Pancreas (tissue), 10 donors: ENCODE results near the gene MYH9. TPM values are rescaled to one million over a fixed set of nuclear protein-coding genes. Genes with fewer than 3 reads are reported as not detected.

Experiments
- ATAC-seq, 4 donors: fragments of 200-7000 bp; cut with Tn5 transposase; one replicate each; pipeline versions ENCODE4 v1.8.0 to v1.9.1; 2020; ENCODE audit warnings: mild to moderate bottlenecking in 4 of 4, moderate library complexity in 4 of 4
- DNase-seq, 6 donors: peaks; one replicate each; pipeline ENCODE4 v3.0.0-alpha.2; 2020
- FAIRE-seq: peaks from 2 replicates; lab custom pipeline; 2012; peaks lifted over from hg19 to GRCh38; lab: Jason Lieb, UNC
- H3K27ac ChIP-seq, 4 donors: fragments of 200-600 bp; sonication (generic); 1 replicate in 3 of 4; 2 replicates in 1 of 4; pipeline versions ENCODE4 v1.5.0 to v1.8.0; 2020
- H3K27me3 ChIP-seq, 4 donors: fragments of 200-600 bp; one replicate each; pipeline ENCODE4 v1.8.0; 2021
- H3K36me3 ChIP-seq, 3 donors: fragments of 200-600 bp; sonication (generic) in 1 of 3; one replicate each; pipeline versions ENCODE4 v1.5.0 to v1.8.0; 2020 to 2021
- H3K4me1 ChIP-seq, 3 donors: fragments of 200-600 bp; one replicate each; pipeline ENCODE4 v1.8.0; 2021
- H3K4me3 ChIP-seq, 4 donors: fragments of 200-600 bp; sonication (generic) in 2 of 4; one replicate each; pipeline versions ENCODE4 v1.5.0 to v1.8.0; 2020 to 2021
- H3K9me3 ChIP-seq, 4 donors: fragments of 200-600 bp; one replicate each; pipeline ENCODE4 v1.8.0; 2021
- CTCF ChIP-seq, 4 donors: fragments of 200-600 bp; sonication (generic) in 3 of 4; IDR thresholded peaks; one replicate each; pipeline versions ENCODE4 v1.5.0 to v1.8.0; 2021; ENCODE audit warnings: antibody characterized with exemption in 4 of 4
- WGBS, 2 donors: extraction: QIAGEN DNeasy Blood & Tissue Kit; methylation state at CpG; one replicate each; pipeline ENCODE4 v1.1.7; 2013; 5-methylcytosine and 5-hydroxymethylcytosine counted together
- intact Hi-C, 3 donors: fragments of 100-400 bp; cut with DNase I; formaldehyde crosslinking; loops; one replicate each; pipeline versions ENCODE4 v1.11.1 to v1.14.2; 2022
- polyA plus RNA-seq, 2 donors: library from polyadenylated mRNA; stranded (reverse); fragments of 200-250 nt; gene quantifications; one replicate each; pipeline ENCODE4 v1.2.3, GENCODE V29; 2013
- total RNA-seq, 6 donors: library from RNA; stranded (reverse); fragmentation: NEBNext Ultra II Directional in 4 of 6; extraction: Animal tissue kit (Norgen Biotek cat#: 25700) in 4 of 6; gene quantifications; one replicate each; pipeline versions ENCODE4 v1.2.1 to v1.2.4, GENCODE V29; 2021 to 2023
- donor health status: healthy with polysubstance abuse.
- donor health status: DM: no; HTN: no; CAD: no; lungs with moderate emphysema.
- donor health status: DM: no; HTN: no; CAD: no.
- donor health status: control.
- donor health status: control.
- donor health status: Bipolar disorder and iron deficiency.
- donor health status: DM: yes; HTN: yes; CAD: no.
- donor health status: DM: no; HTN: no; CAD: no.
- donor health status: DM: no; HTN: no; CAD: no.
- donor health status: DM: yes; HTN: yes; CAD: no.

Gene MYH9
- total and polyA plus RNA-seq, 8 donors = 80.9 to 554 (median 376) TPM

- Histone ChIP-seq H3K4me1 (peaks cover 89 to 97% (median 94%) of the 10 kb centered on the region in 3 donors), H3K4me3 (no peak overlapping the region), H3K9me3 (no peaks in the 10 kb centered on the region), H3K27me3 (no peaks in the 10 kb centered on the region), H3K36me3 (no peaks in the 10 kb centered on the region), H3K27ac (peak overlapping the region; percentile 44 to 81 (median 68))
- ATAC-seq (peak; percentile 63 to 76 (median 75)), FAIRE-seq (no peak), DNase-seq (no peak)
- WGBS, 2 donors = 28 to 32% methylated on average over 4 of the region's 4 CpGs
- intact Hi-C loops = no loop called here
- no peak for TF ChIP-seq CTCF (IDR thresholded peaks at IDR 0.05)
Measured at GRCh38 chr22:36363349-36363981, 24.3 kb downstream of the MYH9 start.

- Histone ChIP-seq H3K27me3 (no peaks in the 10 kb centered on the region), H3K4me1 (peaks cover 89 to 97% (median 94%) of the 10 kb centered on the region in 3 donors), H3K9me3 (no peaks in the 10 kb centered on the region), H3K27ac (peak overlapping the region; percentile 44 to 81 (median 68)), H3K4me3 (no peak overlapping the region), H3K36me3 (no peaks in the 10 kb centered on the region)
- intact Hi-C loops = no loop called here
- FAIRE-seq (no peak), DNase-seq (no peak), ATAC-seq (no peak)
- 69 to 77% methylated on average over 2 of the region's 2 CpGs for WGBS, 2 donors
- no peak for TF ChIP-seq CTCF (IDR thresholded peaks at IDR 0.05)
Measured at GRCh38 chr22:36362932-36363331, 24.8 kb downstream of the MYH9 start.

- no peaks in the 10 kb centered on the region for H3K36me3 ChIP-seq
- H3K27ac ChIP-seq = peak overlapping the region in 2 of 4 donors; percentile 75 to 81
- FAIRE-seq (no peak), ATAC-seq (no peak), DNase-seq (no peak)
- no peak overlapping the region for H3K4me3 ChIP-seq
- WGBS, 2 donors = 53 to 67% methylated on average over 4 of the region's 4 CpGs
- peaks cover 85 to 97% (median 92%) of the 10 kb centered on the region in 3 donors for H3K4me1 ChIP-seq
- no peaks in the 10 kb centered on the region for H3K9me3 ChIP-seq
- no peak for TF ChIP-seq CTCF (IDR thresholded peaks at IDR 0.05)
- H3K27me3 ChIP-seq = no peaks in the 10 kb centered on the region
- intact Hi-C loops = no loop called here
Measured at GRCh38 chr22:36362075-36362474, 25.7 kb downstream of the MYH9 start.

- intact Hi-C loops = no loop called here
- Histone ChIP-seq H3K4me1 (peaks cover 82 to 97% (median 93%) of the 10 kb centered on the region in 3 donors), H3K9me3 (no peaks in the 10 kb centered on the region), H3K27ac (peak overlapping the region; percentile 42 to 81 (median 70)), H3K36me3 (no peaks in the 10 kb centered on the region), H3K27me3 (no peaks in the 10 kb centered on the region), H3K4me3 (no peak overlapping the region)
- ATAC-seq = peak; percentile 3 to 31 (median 16)
- no peak for TF ChIP-seq CTCF (IDR thresholded peaks at IDR 0.05)
- no peak for FAIRE-seq
- WGBS, 2 donors = 12 to 20% methylated on average over 5 of the region's 5 CpGs
- no peak for DNase-seq
Measured at GRCh38 chr22:36360871-36361383, 26.8 kb downstream of the MYH9 start.

- H3K36me3 ChIP-seq = no peaks in the 10 kb centered on the region
- H3K4me1 ChIP-seq = peaks cover 79 to 97% (median 91%) of the 10 kb centered on the region in 3 donors
- no peak for TF ChIP-seq CTCF (IDR thresholded peaks at IDR 0.05)
- no peaks in the 10 kb centered on the region for H3K27me3 ChIP-seq
- 64 to 68% methylated on average over 3 of the region's 3 CpGs for WGBS, 2 donors
- peak overlapping the region in 2 of 4 donors; percentile 5 to 19 for H3K27ac ChIP-seq
- ATAC-seq (no peak), FAIRE-seq (no peak), DNase-seq (no peak)
- intact Hi-C loops = no loop called here
- H3K4me3 ChIP-seq = no peak overlapping the region
- no peaks in the 10 kb centered on the region for H3K9me3 ChIP-seq
Measured at GRCh38 chr22:36360011-36360410, 27.8 kb downstream of the MYH9 start.
